ENCODE data around the gene TRPM6. TPM values are rescaled to one million over a fixed set of nuclear protein-coding genes. Genes with fewer than 3 reads are reported as not detected.

Gene TRPM6
- total RNA-seq, 6 experiments from 2014 or later, result not detected

- peak; percentile 52 for DNase-seq
- Mint-ChIP-seq H3K36me3 (ENCODE audit: low read depth) (no peaks in the 10 kb centered on the region), H3K4me3 (no peak overlapping the region), H3K9me3 (no peaks in the 10 kb centered on the region), H3K27ac (no peak overlapping the region), H3K27me3 (ENCODE audit: insufficient read depth) (peaks cover 5% of the 10 kb centered on the region), H3K4me1 (ENCODE audit: low read depth) (peaks cover 8% of the 10 kb centered on the region; the same call in 1 of the 2 replicates)
- peak; percentile 92 for TF ChIP-seq CTCF (IDR thresholded peaks at IDR 0.05)
Measured at GRCh38 chr9:74773886-74774479, 113.7 kb downstream of the TRPM6 start.

GRCh38 chr9:74772121-74772520, 115.6 kb downstream of the TRPM6 start:
- H3K27ac Mint-ChIP-seq, result no peak overlapping the region
- peaks cover 14% of the 10 kb centered on the region for H3K27me3 Mint-ChIP-seq (ENCODE audit: insufficient read depth)
- no peak for DNase-seq
- H3K9me3 Mint-ChIP-seq, result no peaks in the 10 kb centered on the region
- H3K4me1 Mint-ChIP-seq (ENCODE audit: low read depth), result peaks cover 8% of the 10 kb centered on the region; the same call in 1 of the 2 replicates
- H3K36me3 Mint-ChIP-seq (ENCODE audit: low read depth), result no peaks in the 10 kb centered on the region
- no peak overlapping the region for H3K4me3 Mint-ChIP-seq
- TF ChIP-seq CTCF (IDR thresholded peaks at IDR 0.05), result no peak

- DNase-seq, result no peak
- no peak for TF ChIP-seq CTCF (IDR thresholded peaks at IDR 0.05)
- Mint-ChIP-seq H3K9me3 (no peaks in the 10 kb centered on the region), H3K4me1 (ENCODE audit: low read depth) (peaks cover 8% of the 10 kb centered on the region; the same call in 1 of the 2 replicates), H3K27me3 (ENCODE audit: insufficient read depth) (peaks cover 14% of the 10 kb centered on the region), H3K27ac (no peak overlapping the region), H3K36me3 (ENCODE audit: low read depth) (no peaks in the 10 kb centered on the region), H3K4me3 (no peak overlapping the region)
Measured at GRCh38 chr9:74771672-74772071, 116.0 kb downstream of the TRPM6 start.

- Mint-ChIP-seq H3K4me3 (no peak overlapping the region; the same call in 1 of the 2 replicates), H3K9me3 (no peaks in the 10 kb centered on the region)
Measured at GRCh38 chr9:74771262-74771585, 116.5 kb downstream of the TRPM6 start.

GRCh38 chr9:74770508-74771261, 117.0 kb downstream of the TRPM6 start:
- no peak overlapping the region; the same call in 1 of the 2 replicates for H3K4me3 Mint-ChIP-seq
- H3K9me3 Mint-ChIP-seq, result no peaks in the 10 kb centered on the region
- H3K36me3 Mint-ChIP-seq (ENCODE audit: low read depth), result no peaks in the 10 kb centered on the region
- TF ChIP-seq CTCF (IDR thresholded peaks at IDR 0.05), result peak; percentile 86
- DNase-seq, result no peak
- peaks cover 8% of the 10 kb centered on the region; the same call in 1 of the 2 replicates for H3K4me1 Mint-ChIP-seq (ENCODE audit: low read depth)
- H3K27ac Mint-ChIP-seq, result no peak overlapping the region
- H3K27me3 Mint-ChIP-seq (ENCODE audit: insufficient read depth), result peaks cover 14% of the 10 kb centered on the region

More at GRCh38 chr9:74771262-74771585, 116.5 kb downstream of the TRPM6 start:
- DNase-seq, result no peak
- Mint-ChIP-seq H3K36me3 (ENCODE audit: low read depth) (no peaks in the 10 kb centered on the region), H3K4me1 (ENCODE audit: low read depth) (peaks cover 8% of the 10 kb centered on the region; the same call in 1 of the 2 replicates), H3K27me3 (ENCODE audit: insufficient read depth) (peaks cover 14% of the 10 kb centered on the region), H3K27ac (no peak overlapping the region)
- peak; percentile 67 for TF ChIP-seq CTCF (IDR thresholded peaks at IDR 0.05)
